HL-60/S4 (cell line): Measurements from ENCODE around the gene LYPLA2.
"Not testable (repeated sequence)": the region's sequence is repeated elsewhere in the genome, so short reads cannot be mapped to it uniquely, and the experiment has no call there.

Experiments
- in situ Hi-C: fragments of 300-500 bp; cut with MboI; formaldehyde crosslinking; loops from 2 replicates; pipeline ENCODE4 v1.14.3; 2022; ENCODE audit warnings: low sequenced_read_pairs

The LYPLA2 gene

GRCh38 chr1:23825762-23826522 lies 35.0 kb downstream of the LYPLA2 start:
- in situ Hi-C loops: no loop called here

GRCh38 chr1:23826590-23826989 lies 35.6 kb downstream of the LYPLA2 start:
- in situ Hi-C loops: not testable (repeated sequence)

- in situ Hi-C loops: no loop called here
These were observed 36.8 kb downstream of the LYPLA2 start for GRCh38 chr1:23827717-23828116.

GRCh38 chr1:23834156-23834555 lies 43.2 kb downstream of the LYPLA2 start:
- in situ Hi-C loops: not testable (repeated sequence)

- in situ Hi-C loops: no loop called here
These were observed 45.1 kb downstream of the LYPLA2 start for GRCh38 chr1:23836037-23836436.

GRCh38 chr1:23837908-23838307 lies 47.0 kb downstream of the LYPLA2 start:
- in situ Hi-C loops: no loop called here

- in situ Hi-C loops: no loop called here
These were observed 47.5 kb downstream of the LYPLA2 start for GRCh38 chr1:23838401-23838866.

- in situ Hi-C loops: no loop called here
These were observed 52.7 kb downstream of the LYPLA2 start for GRCh38 chr1:23843644-23844043.
